Mesothelial cell of epicardium (in vitro differentiated cells): ENCODE data around the gene C17orf50. TPM values are rescaled to one million over a fixed set of nuclear protein-coding genes. Genes with fewer than 3 reads are reported as not detected.

ENCODE experiments used
- DNase-seq, 2 experiments: peaks; one replicate each; pipeline ENCODE4 v3.0.0; 2021; ENCODE audit warnings: low spot score in 2 of 2; ENCODE audit not compliant: unreplicated experiment in 2 of 2
- H3K27ac Mint-ChIP-seq: 2 replicates; pipeline ENCODE4 v1.8.0; 2021; ENCODE audit warnings: mixed read lengths
- H3K27me3 Mint-ChIP-seq: 2 replicates; pipeline ENCODE4 v1.8.0; 2021; ENCODE audit warnings: low read depth, mixed read lengths
- H3K36me3 Mint-ChIP-seq: 2 replicates; pipeline ENCODE4 v1.8.0; 2021; ENCODE audit warnings: mixed read lengths
- H3K4me1 Mint-ChIP-seq: 2 replicates; pipeline ENCODE4 v1.8.0; 2021; ENCODE audit warnings: mixed read lengths
- H3K4me3 Mint-ChIP-seq: 2 replicates; pipeline ENCODE4 v1.8.0; 2021; ENCODE audit warnings: mild to moderate bottlenecking, moderate library complexity, mixed read lengths
- H3K9me3 Mint-ChIP-seq: 2 replicates; pipeline ENCODE4 v1.8.0; 2021; ENCODE audit warnings: mixed read lengths
- total RNA-seq: library from RNA; stranded (reverse); gene quantifications from 3 replicates; pipeline ENCODE4 v1.2.1, GENCODE V29; 2021
- TF ChIP-seq, protein P1 (sequence below): fragments of 200-600 bp; sonication (generic); IDR thresholded peaks from one replicate; pipeline ENCODE4 v1.5.0; 2021; ENCODE audit warnings: antibody characterized with exemption; ENCODE audit not compliant: unreplicated experiment

Gene C17orf50
- total RNA-seq, 1 donor from 2014 or later, result not detected

DNA sequence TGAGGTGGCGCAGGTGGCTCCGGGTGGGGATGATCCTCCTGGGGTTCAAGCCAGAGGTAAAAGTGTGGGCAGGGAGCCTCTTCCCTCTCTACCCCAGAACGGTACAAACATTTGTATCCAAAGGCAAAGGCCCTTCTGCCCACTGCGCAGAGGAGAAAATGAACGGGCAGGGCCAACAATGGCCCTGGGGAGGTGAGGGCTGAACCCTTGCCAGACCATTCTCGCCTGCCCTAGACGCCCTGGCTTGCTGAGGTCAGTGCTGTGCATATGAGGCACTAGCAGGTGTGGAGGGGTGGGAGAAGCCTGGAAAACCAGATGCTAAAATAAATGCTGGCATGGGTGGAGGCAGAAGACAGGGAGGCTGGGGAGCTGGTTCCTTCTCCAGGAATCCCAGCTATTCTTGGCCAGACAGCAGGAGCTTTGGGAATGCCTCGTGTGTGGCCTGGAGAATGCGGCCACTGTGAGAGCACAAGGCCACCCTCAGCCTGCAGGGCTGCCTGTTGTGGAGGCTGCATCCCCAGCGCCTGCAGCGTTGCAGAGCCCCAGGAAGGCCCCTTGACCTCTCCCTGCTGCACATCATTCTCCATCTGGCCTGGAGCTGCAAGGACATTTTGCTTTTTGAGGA lies 4.5 kb downstream of the C17orf50 start:
- TF ChIP-seq, protein P1, sequence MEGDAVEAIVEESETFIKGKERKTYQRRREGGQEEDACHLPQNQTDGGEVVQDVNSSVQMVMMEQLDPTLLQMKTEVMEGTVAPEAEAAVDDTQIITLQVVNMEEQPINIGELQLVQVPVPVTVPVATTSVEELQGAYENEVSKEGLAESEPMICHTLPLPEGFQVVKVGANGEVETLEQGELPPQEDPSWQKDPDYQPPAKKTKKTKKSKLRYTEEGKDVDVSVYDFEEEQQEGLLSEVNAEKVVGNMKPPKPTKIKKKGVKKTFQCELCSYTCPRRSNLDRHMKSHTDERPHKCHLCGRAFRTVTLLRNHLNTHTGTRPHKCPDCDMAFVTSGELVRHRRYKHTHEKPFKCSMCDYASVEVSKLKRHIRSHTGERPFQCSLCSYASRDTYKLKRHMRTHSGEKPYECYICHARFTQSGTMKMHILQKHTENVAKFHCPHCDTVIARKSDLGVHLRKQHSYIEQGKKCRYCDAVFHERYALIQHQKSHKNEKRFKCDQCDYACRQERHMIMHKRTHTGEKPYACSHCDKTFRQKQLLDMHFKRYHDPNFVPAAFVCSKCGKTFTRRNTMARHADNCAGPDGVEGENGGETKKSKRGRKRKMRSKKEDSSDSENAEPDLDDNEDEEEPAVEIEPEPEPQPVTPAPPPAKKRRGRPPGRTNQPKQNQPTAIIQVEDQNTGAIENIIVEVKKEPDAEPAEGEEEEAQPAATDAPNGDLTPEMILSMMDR, result no peak
- Mint-ChIP-seq H3K36me3 (no peaks in the 10 kb centered on the region), H3K27me3 (no peaks in the 10 kb centered on the region), H3K9me3 (no peaks in the 10 kb centered on the region), H3K4me3 (peak overlapping the region; percentile 78), H3K4me1 (peaks cover 7% of the 10 kb centered on the region), H3K27ac (peak overlapping the region; percentile 9)
- no peak for DNase-seq

- Mint-ChIP-seq H3K4me1 (peaks cover 7% of the 10 kb centered on the region), H3K36me3 (no peaks in the 10 kb centered on the region), H3K27ac (no peak overlapping the region), H3K4me3 (no peak overlapping the region), H3K27me3 (no peaks in the 10 kb centered on the region), H3K9me3 (no peaks in the 10 kb centered on the region)
- TF ChIP-seq, protein P1, result no peak
- no peak for DNase-seq
Observed at GRCh38 chr17:35765756-35766488, 5.2 kb downstream of the C17orf50 start.

DNA sequence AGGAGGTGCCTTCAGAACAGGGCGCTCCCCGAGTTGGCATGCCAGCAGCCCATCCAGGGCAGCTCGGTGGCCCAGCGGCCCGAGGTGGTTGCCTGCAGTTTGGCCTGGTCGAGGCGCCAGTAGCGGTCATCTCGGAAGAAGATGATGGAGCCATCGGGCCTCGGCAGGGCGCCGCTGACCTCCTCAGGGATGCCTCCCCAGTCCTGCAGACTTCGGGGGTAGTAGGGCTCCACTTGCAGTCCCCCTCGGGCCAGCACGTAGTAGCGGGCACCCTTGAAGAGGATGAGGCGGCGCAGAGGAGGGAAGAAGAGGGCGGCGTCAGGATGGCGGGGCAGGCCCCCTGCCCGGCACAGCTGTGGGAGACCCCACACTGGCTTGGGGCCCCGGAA lies 5.8 kb downstream of the C17orf50 start:
- no peak overlapping the region for H3K27ac Mint-ChIP-seq
- H3K9me3 Mint-ChIP-seq, result no peaks in the 10 kb centered on the region
- H3K27me3 Mint-ChIP-seq, result no peaks in the 10 kb centered on the region
- no peaks in the 10 kb centered on the region for H3K36me3 Mint-ChIP-seq
- TF ChIP-seq, protein P1, result no peak
- H3K4me3 Mint-ChIP-seq, result no peak overlapping the region
- H3K4me1 Mint-ChIP-seq, result peaks cover 7% of the 10 kb centered on the region
- no peak for DNase-seq

DNA sequence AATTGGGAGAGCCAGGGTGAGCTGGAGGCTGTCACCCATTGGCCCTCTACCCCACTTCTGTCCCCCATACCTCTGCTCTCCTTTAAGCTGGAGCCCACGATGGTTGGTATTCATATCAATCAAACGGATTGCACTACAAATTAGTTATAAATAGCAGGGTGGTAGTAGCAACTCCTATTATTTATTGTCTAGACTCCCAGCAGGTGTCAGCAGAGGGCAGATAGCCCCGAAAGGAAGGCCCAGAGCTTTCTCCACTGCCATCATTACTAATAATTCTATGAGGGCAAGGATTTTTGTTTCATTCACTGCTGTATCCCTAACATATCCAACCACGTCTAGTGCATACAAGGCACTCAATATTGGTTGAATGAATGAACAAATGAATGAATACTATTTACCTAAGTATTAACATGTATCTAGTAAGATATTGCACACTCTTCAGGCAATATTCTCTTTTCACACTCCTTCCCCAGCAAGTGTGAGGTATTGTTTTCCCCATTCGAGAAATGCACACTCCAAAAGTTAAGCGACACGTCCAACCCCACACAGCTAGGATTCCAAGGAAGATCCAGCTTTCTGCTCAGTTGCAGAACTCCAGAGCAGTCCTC lies 6.3 kb downstream of the C17orf50 start:
- no peaks in the 10 kb centered on the region for H3K36me3 Mint-ChIP-seq
- no peak for DNase-seq
- H3K9me3 Mint-ChIP-seq, result no peaks in the 10 kb centered on the region
- no peaks in the 10 kb centered on the region for H3K27me3 Mint-ChIP-seq
- TF ChIP-seq, protein P1, result no peak
- no peak overlapping the region for H3K27ac Mint-ChIP-seq
- H3K4me1 Mint-ChIP-seq, result peaks cover 7% of the 10 kb centered on the region
- no peak overlapping the region for H3K4me3 Mint-ChIP-seq

- TF ChIP-seq, protein P1, result no peak
- Mint-ChIP-seq H3K4me1 (peaks cover 10% of the 10 kb centered on the region), H3K4me3 (no peak overlapping the region), H3K9me3 (no peaks in the 10 kb centered on the region), H3K27me3 (no peaks in the 10 kb centered on the region), H3K27ac (no peak overlapping the region), H3K36me3 (no peaks in the 10 kb centered on the region)
- no peak for DNase-seq
Observed at GRCh38 chr17:35768797-35769196, 8.1 kb downstream of the C17orf50 start.
